T47D (cell line): ENCODE measurements around the gene TNF.
"Not testable (repeated sequence)": the region's sequence is repeated elsewhere in the genome, so short reads cannot be mapped to it uniquely, and the experiment has no call there.

Experiments
- DNase-seq, 2 experiments: peaks; one replicate each; pipeline versions ENCODE4 v3.0.0 to v3.0.0-alpha.2; 2011 to 2012; ENCODE audit warnings: low read depth in 1 of 2, low spot score in 1 of 2
- JUND ChIP-seq: IDR thresholded peaks from 2 replicates; pipeline ENCODE4 v1.6.1; 2012; ENCODE audit warnings: low read depth
- in situ Hi-C: cut with HindIII; loops from 2 replicates; pipeline ENCODE4 v1.10.0; 2016; ENCODE audit warnings: low sequenced_read_pairs, low pct_unique_long_range_greater_than_20kb

TNF gene

GRCh38 chr6:31547727-31548543, 27.4 kb upstream of the TNF start:
- in situ Hi-C loops: no loop called here
- DNase-seq: no peak
- TF ChIP-seq JUND: no peak

GRCh38 chr6:31548544-31548873, 26.9 kb upstream of the TNF start:
- in situ Hi-C loops: no loop called here
- TF ChIP-seq JUND: no peak
- no peak for DNase-seq

- in situ Hi-C loops: not testable (repeated sequence)
- DNase-seq: peak in 1 of 2 experiments; percentile 59
Measured at GRCh38 chr6:31551371-31551770, 24.0 kb upstream of the TNF start.

GRCh38 chr6:31556307-31556706, 19.1 kb upstream of the TNF start:
- in situ Hi-C loops: no loop called here
- TF ChIP-seq JUND: no peak
- no peak for DNase-seq

- no peak for TF ChIP-seq JUND
- no peak for DNase-seq
- in situ Hi-C loops: no loop called here
Measured at GRCh38 chr6:31557443-31558317, 17.7 kb upstream of the TNF start.

- TF ChIP-seq JUND: no peak
- DNase-seq: no peak
- in situ Hi-C loops: no loop called here
Measured at GRCh38 chr6:31558318-31558625, 17.1 kb upstream of the TNF start.

GRCh38 chr6:31558631-31559500, 16.5 kb upstream of the TNF start:
- TF ChIP-seq JUND: no peak
- in situ Hi-C loops: no loop called here
- no peak for DNase-seq

- no peak for TF ChIP-seq JUND
- in situ Hi-C loops: no loop called here
- DNase-seq: no peak
Measured at GRCh38 chr6:31559606-31559957, 15.8 kb upstream of the TNF start.

- in situ Hi-C loops: no loop called here
- DNase-seq: no peak
- no peak for TF ChIP-seq JUND
Measured at GRCh38 chr6:31559958-31560696, 15.2 kb upstream of the TNF start.

- in situ Hi-C loops: no loop called here
- no peak for TF ChIP-seq JUND
- DNase-seq: no peak
Measured at GRCh38 chr6:31560697-31561058, 14.7 kb upstream of the TNF start.

- TF ChIP-seq JUND: no peak
- no peak for DNase-seq
- in situ Hi-C loops: no loop called here
Measured at GRCh38 chr6:31567531-31568370, 7.6 kb upstream of the TNF start.

- in situ Hi-C loops: no loop called here
- DNase-seq: no peak
- TF ChIP-seq JUND: no peak
Measured at GRCh38 chr6:31568537-31568961, 6.8 kb upstream of the TNF start.
